HG03103 (cell line): ENCODE results near the gene LINS1.
"Not testable (repeated sequence)": the region's sequence is repeated elsewhere in the genome, so short reads cannot be mapped to it uniquely, and the experiment has no call there.

ENCODE experiments used
- ATAC-seq: cut with Tn5 transposase; IDR thresholded peaks from one replicate; pipeline ENCODE4 v1.9.1; 2021; ENCODE audit warnings: low read depth; ENCODE audit not compliant: unreplicated experiment

The LINS1 gene

DNA sequence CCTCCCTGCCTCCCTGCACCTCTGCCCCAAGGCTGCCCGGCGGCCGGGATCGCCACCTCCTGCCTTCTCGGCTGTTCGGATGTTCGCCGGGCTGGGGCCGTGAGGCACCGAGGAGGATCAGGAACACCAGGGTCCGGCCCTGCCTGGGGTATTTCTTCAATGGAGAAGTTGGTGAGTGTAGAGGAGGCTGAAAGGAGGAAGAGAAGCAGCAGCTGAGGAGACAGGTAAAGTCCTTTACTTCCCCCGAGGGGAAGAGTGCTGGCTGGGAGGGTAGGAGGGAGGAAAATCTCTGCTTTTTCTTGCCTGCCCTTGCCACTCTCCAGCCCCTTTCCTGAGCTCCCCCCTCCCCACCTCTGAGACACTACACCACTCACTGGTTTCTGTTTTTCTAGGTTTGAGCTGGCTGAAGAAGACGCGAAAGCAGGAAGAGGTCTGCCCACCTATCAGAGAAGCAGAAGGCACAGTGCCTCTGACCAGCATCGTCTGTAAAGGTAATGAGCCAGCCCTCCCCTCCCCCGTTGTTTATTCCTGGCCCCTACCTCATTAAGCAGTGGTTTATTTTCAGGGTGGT, 924 bp upstream of the LINS1 start:
- ATAC-seq = peak; percentile 39

DNA sequence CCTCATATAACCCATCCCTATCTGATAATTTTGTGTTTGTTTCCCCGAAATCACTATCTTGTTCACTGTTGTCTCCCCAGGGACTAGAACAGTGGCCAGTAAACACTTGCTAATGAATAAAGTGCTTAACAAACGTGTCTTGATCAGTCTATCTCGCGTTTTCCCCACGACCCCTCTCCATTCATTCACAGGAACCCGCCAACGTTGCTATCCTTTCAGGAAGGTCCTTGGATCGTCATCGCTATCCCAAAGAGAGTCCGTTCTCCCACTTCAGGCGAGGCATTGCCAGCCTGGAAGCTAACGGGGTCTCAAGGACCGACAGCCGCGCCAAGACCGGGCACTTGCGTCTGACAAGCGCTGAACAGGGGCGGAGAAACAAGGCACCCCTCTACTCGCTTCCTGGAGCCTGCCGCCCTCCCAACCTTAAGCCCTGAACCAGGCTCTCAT, 344 bp downstream of the LINS1 start:
- peak; percentile 2 for ATAC-seq

GRCh38 chr15:100601163-100601562, 821 bp downstream of the LINS1 start:
- ATAC-seq = no peak

DNA sequence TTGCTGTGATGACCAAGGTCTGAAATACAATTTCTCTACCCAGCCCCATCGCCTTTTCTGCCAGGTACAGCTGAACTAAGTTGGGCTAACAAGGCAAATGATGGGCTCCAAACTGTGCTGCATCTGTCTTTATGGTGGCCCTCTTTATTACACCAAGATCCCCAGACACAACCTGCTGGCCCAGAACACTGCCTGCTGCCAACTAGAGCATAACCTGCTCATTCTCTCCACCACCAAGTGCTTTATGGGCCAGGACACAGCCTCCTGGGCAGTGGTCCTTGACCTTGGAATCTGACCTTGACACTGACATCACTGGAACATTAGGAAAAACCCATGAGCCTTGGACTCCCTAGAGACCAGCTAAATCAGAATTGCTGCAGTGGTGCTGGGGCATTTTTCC, 3.3 kb downstream of the LINS1 start:
- ATAC-seq = no peak

DNA sequence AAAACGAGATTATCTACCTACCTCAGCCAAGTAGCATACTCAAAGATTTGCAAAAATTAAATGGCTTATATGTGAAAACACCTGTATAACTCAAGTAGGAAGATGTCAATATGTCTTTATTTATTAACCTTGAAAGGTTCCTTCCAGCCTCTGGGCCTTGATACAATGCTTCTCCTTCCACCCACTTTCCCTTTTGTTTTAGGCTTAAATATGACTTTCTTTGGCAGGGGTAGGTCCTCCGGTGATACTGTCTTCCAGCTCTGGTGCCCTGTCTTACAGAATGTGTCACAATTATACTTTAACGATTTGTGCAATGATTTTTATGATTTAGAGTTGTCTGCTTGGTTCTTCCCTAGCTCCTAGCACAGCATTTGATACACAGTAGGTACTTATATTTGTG, 4.1 kb downstream of the LINS1 start:
- ATAC-seq = no peak

DNA sequence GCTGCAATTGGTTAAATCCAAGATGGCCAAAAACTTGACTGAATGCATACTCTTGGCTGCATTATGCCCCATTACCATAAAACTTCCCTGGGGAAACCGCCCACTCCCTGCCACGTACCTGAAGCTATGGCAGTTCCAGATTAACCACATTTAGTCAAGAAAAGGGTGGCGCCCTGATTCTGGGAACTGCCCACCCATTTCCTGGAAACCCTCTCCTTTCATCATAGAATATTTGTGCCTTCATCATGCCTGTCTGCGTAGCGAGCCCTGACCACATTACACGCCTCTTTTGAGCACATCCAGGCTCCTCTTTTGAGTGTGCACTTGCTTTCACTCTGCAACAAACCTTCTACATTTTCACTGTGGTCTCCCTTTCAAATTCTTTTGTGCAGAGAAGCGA, 5.2 kb downstream of the LINS1 start:
- peak; percentile 86 for ATAC-seq

DNA sequence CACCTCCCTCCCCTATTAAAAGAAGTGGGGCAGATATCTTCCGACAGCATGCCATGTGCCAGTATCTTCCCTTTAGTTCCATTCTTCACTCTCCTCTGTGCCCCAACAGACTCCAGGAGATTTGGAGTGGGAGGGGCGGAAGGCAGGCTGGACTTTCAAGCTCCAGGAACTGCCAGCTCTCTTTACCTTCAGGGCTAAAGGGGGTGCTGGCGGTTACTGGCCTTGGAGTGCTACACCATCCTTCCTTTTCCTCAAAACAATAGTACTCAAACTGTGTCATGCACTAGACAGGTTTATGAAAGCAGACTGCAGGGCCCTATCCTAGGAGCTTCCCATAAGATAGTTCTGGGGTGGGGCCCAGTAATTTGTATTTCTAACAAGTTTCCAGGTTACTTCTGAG, 6.0 kb downstream of the LINS1 start:
- no peak for ATAC-seq

GRCh38 chr15:100593431-100593830, 8.6 kb downstream of the LINS1 start:
- ATAC-seq = no peak

DNA sequence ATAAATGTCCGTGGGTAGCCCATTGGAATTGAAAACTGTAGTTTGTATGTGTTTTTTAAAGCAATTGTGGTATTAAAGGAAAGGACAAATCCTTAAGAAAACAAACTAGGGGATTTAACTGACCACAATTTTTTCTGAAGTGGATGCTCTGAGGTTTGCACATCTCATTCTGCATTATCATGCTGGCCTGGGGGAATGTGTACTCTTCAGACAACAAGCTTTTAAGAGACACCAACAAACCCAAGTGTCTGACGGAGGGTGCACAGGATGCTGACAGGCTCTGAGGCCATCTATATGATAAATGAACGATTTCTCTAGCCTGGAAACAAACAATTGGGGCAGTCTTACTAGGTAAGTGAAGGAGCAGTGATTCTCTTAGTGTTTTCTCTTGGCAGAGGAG, 9.1 kb downstream of the LINS1 start:
- ATAC-seq = no peak

DNA sequence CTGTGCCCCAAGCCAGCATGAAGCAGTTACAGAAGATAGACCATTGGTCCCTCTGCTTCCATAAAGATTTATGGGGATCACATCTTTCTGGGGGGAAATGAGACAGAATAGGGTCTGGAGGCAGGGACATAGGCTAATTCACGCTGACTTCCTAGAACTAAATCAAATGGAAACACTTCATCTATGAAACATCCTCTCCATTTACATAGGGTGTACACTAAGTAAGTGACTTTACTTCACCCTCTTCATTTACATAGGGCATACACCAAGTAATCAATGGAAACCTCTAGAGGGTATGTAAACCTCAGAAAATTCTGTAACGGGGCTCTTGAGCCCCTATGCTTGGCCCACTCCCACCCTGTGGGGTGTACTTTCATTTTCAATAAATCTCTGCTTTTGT, 10.1 kb downstream of the LINS1 start:
- ATAC-seq = no peak

DNA sequence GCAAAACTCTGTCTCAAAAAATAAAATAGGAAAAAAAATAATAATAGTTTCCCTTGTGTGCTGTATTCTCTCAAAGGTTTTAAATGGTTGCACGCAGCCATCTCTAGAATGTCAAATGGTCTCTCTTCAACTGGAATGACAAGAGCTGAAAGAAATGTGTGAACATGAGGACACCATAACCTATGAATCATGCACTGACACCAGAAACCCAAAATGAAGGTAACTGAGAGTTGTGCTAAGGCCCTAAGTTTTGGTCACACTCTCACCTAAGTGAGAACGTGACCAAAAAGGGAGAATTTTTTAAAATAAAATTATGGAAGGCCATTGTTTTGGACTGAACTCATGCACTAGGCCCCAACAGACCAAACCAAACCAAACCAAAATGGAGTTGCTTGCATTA, 10.8 kb downstream of the LINS1 start:
- not testable (repeated sequence) for ATAC-seq

GRCh38 chr15:100588638-100589242, 13.2 kb downstream of the LINS1 start:
- no peak for ATAC-seq

GRCh38 chr15:100580414-100580813, 21.6 kb downstream of the LINS1 start:
- no peak for ATAC-seq

- no peak for ATAC-seq
These were observed 28.5 kb downstream of the LINS1 start for GRCh38 chr15:100573526-100573925.

GRCh38 chr15:100572362-100572983, 29.5 kb downstream of the LINS1 start:
- no peak for ATAC-seq

- ATAC-seq = no peak
These were observed 30.3 kb downstream of the LINS1 start for GRCh38 chr15:100571592-100572167.

- ATAC-seq = peak; percentile 92
These were observed 31.2 kb downstream of the LINS1 start for GRCh38 chr15:100570735-100571313.

- ATAC-seq = peak; percentile 23
These were observed 31.7 kb downstream of the LINS1 start for GRCh38 chr15:100570275-100570674.

DNA sequence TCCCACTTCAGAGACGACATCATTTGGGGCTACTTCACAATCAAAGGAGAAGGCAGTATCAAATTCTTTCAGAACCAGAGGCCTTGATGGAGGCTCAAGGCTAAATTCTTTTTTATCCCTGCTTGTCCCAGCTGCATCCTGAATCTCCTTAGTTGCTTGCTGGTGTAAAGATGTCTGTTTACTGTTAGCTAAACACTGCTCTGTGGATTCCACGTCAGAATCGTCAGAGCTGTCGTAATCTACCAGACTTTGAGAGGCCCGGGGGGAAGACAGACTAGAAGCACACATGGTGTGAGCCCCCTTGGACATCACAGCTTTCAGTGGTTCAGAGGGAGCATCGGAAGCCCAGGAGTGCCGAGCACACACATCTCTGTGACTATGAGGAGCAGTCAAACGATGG, 32.6 kb downstream of the LINS1 start:
- no peak for ATAC-seq

DNA sequence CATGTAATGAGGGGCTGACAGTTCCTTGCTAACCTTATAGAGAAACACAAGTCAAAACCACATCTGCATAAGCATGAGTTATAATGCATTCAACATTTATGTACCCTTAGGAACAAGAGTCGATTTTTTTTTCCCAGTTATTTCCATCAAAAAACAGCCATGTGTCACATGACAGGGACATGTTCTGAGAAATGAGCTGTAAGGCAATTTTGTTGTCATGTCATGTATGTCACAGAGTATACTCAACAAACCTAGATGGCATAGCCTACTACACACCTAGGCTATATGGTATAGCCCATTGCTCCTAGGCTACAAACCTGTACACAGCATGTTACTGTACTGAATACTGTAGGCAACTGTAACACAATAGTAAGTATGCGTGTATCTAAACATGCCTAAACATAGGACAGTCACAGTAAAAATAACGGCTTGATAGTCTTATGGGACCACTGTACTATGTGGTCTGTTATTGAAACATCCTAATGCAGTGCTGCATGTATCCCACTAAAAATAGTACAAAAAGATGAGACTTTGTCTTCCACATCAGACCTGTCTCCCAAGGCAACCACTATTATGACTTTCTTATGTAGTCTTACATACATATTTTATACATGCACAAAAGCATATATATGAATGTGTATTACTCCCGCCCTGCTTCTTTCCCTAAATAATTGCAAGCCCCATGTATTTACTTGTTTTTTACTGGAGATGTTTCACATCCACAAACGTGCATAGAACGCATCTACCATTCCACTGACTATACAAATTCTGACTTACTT, 34.9 kb downstream of the LINS1 start:
- no peak for ATAC-seq

DNA sequence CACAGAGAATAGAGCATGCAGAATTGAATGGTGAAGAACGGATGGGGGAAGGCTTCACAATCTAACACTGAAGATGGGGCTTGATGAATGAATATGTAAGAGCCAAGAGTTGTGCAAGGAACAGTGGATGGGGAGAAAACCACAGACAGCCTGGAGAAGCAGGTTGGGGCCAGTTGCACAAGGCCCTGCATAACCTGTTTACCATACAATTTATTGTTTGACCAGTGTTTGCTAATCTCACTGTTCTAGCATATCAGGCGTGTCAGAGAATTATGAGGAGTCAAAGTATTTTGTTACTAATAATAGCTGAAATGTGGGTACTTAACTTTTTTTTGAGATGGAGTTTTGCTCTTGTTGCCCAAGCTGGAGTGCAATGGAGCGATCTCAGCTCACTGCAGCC, 36.4 kb downstream of the LINS1 start:
- no peak for ATAC-seq
